ENCODE measurements around the gene IGHMBP2. TPM values are rescaled to one million over a fixed set of nuclear protein-coding genes. Genes with fewer than 3 reads are reported as not detected.
A peak's percentile ranks its signal among the peaks of the same experiment; 100 is the strongest.

Gene IGHMBP2
- total RNA-seq, 2 experiments from 2014 or later = 27.3 to 27.7 TPM

DNA sequence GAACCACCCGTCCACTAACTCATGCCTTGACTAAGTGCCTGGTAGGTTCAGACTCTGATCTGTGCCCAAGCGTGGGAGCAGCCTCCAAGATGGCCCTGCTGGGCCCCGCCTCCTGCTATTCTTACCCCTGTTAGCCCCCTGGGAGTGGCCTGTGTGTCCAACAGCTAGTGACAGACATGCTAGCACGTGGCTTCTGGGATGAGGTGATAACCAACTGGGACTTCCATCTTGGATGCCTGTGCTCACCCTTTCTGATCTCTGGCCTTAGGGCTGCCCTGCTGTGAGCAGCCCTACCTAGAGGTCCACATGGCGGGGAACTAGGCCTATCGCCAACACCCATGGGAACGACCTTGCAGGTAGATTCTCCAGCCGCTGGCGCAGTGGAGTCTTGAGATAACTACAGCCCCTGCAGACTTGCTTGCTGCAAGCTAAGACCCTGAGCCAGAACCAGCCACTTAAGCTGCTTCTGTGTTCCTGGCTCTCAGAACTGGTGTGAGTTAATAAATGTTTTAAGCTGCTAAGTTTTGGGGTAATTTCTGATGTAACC lies 2.8 kb upstream of the IGHMBP2 start:
- peaks cover 35% of the 10 kb centered on the region for H3K4me1 Mint-ChIP-seq
- no peak overlapping the region for H3K27ac Mint-ChIP-seq
- no peak overlapping the region for H3K4me3 Mint-ChIP-seq
- H3K36me3 Mint-ChIP-seq = peaks cover 7% of the 10 kb centered on the region
- ATAC-seq = no peak
- DNase-seq = no peak
- H3K9me3 Mint-ChIP-seq (ENCODE audit: low read depth) = no peaks in the 10 kb centered on the region
- H3K27me3 Mint-ChIP-seq = no peaks in the 10 kb centered on the region
- CTCF ChIA-PET = interaction anchor here (1.6 kb wide), 1 partner anchor 57 kb away, joined by 3 read pairs; no protein-coding TSS in a partner anchor

DNA sequence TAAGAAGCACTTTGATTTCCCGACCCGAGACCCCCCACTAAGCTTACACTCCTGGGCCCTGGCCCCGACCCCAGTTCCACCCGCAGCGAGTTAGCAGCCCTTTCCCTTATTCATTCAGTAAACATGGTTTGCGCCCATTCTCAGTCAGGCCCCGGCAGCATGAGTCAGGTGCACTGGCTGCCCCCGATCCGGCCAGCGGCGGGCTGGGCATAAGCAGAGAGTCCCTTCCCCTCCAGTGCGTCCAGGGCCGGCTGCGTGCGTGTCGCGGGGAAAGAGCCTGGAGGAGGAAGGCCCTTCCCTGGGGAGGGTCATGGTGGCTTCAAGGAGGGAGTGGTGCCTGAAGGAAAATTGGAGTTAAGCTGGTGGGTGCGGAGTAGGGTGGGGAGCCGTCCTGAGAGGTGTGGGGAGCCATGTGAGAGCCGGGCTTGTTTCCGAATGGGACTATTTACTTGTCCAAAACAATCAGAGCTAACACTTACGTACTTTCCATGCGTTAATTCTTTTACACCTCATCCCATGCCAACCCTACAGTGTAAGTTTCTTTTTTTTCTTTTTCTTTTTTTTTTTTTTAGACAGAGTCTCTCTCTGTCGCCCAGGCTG lies 657 bp downstream of the IGHMBP2 start:
- Mint-ChIP-seq H3K27ac (peak overlapping the region; percentile 93), H3K4me1 (peaks cover 35% of the 10 kb centered on the region), H3K4me3 (peak overlapping the region; percentile 99), H3K9me3 (ENCODE audit: low read depth) (no peaks in the 10 kb centered on the region), H3K36me3 (peaks cover 8% of the 10 kb centered on the region), H3K27me3 (no peaks in the 10 kb centered on the region)
- peak; percentile 44 for DNase-seq
- CTCF ChIA-PET = interaction anchor here (1.6 kb wide), 1 partner anchor 143 kb away, joined by 3 read pairs; no protein-coding TSS in a partner anchor
- ATAC-seq = peak; percentile 41

DNA sequence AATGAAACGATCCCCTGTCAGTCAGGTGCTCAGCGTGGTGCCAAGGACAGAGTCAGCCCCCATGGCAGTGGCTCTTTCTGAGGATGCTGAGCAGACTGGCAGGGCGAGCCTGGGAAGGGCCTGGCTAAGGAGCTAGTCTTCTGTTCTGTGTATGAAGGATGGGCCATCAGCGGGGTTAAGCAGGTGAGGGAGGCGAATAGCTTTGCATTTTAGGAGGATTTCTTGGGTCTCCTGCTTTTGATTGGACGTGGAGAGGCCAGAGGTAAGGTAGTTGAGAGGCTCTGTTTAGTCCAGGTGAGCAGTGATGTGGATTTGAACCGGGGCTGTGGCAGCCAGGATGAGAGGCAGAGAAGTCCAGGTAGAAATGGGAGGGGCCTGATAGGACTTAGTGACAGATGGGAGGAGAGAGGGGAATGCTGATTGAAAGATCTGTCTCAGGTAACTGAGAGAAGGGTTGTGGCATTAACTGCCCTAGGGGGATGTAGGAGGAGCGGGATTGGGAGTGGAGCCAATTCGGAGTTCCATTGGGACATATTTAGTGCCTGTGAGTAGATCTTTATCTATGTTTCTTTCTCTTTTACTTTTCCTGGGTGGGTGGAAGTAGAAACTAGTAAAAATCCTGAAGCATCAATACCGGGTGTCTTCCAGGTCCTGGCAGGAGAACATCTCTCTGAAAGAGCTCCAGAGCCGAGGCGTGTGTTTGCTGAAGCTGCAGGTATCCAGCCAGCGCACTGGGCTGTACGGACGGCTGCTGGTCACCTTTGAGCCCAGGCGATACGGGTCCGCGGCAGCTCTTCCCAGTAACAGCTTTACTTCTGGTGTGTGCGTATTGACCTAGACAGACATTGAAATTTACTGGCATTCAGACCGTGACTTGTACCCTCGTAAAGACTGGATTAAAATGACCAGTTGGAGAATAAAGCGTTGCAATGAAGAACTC lies 2.0 kb downstream of the IGHMBP2 start:
- CTCF ChIA-PET = no interaction called here
- H3K36me3 Mint-ChIP-seq = peaks cover 14% of the 10 kb centered on the region
- no peak for ATAC-seq
- H3K27me3 Mint-ChIP-seq = no peaks in the 10 kb centered on the region
- DNase-seq = no peak
- H3K27ac Mint-ChIP-seq = peak overlapping the region; percentile 12
- no peaks in the 10 kb centered on the region for H3K9me3 Mint-ChIP-seq (ENCODE audit: low read depth)
- H3K4me3 Mint-ChIP-seq = peak overlapping the region; percentile 99
- peaks cover 35% of the 10 kb centered on the region for H3K4me1 Mint-ChIP-seq

DNA sequence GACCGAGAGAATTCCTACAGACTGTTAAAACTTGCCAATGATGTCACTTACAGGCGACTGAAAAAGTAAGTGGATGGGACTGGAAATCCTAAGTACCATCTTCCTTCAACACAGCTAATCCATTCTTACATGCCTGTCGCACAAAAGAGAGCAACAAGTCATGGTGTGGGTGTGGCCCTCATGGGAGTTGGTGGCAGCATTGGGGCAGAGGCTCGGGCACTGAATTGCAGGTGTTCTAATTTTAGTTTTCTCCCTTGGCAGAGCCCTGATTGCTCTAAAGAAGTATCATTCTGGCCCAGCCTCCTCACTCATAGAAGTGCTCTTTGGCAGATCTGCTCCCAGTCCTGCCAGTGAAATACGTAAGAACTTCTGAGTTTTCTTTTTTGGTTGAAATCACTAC lies 4.6 kb downstream of the IGHMBP2 start:
- H3K27me3 Mint-ChIP-seq = no peaks in the 10 kb centered on the region
- H3K4me3 Mint-ChIP-seq = no peak overlapping the region
- CTCF ChIA-PET = no interaction called here
- no peak for ATAC-seq
- H3K4me1 Mint-ChIP-seq = peaks cover 17% of the 10 kb centered on the region
- no peak for DNase-seq
- no peaks in the 10 kb centered on the region for H3K9me3 Mint-ChIP-seq (ENCODE audit: low read depth)
- no peak overlapping the region for H3K27ac Mint-ChIP-seq
- peaks cover 26% of the 10 kb centered on the region for H3K36me3 Mint-ChIP-seq

DNA sequence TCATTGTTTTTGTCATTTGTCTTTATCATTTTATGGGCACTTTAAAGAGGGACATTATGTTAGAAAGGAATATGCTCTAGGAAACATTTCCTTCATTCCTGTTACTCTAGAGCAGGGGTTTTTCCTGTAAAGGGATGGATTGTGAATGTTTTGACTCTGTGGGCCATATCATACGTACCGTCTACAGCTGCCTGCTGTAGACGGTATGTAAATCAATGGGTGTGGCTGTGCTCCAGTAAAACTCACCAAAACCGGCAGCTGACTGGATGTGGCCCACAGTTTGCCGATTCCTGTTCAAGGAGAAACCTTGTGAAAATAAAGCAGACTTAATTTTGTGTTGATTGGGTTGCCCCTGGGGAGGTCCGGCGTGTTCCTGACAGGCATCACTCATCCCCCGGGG lies 7.3 kb downstream of the IGHMBP2 start:
- CTCF ChIA-PET = no interaction called here
- Mint-ChIP-seq H3K4me1 (no peaks in the 10 kb centered on the region), H3K9me3 (ENCODE audit: low read depth) (no peaks in the 10 kb centered on the region)

DNA sequence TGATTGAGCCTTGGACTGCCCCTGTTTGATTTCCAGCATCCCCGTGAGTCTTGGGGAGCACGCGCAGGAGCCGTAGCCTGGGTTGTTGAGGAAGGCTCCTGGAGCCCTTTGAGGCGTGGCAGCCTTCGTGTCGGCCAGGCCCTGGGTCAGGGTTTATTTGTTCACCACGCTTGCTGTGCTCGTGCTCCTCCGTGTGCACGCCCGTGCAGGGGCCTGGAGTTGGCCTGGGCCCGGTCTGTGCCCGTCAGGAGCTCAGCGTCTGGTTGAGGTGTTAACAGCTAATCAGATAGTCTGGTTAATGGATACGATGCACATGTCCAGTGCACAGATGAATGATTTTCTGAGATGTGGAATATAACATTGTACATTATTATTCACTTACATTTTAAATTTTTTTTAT lies 8.0 kb downstream of the IGHMBP2 start:
- no peak for ATAC-seq
- Mint-ChIP-seq H3K4me1 (peaks cover 4% of the 10 kb centered on the region), H3K9me3 (ENCODE audit: low read depth) (no peaks in the 10 kb centered on the region), H3K27ac (no peak overlapping the region), H3K36me3 (peaks cover 34% of the 10 kb centered on the region), H3K27me3 (no peaks in the 10 kb centered on the region), H3K4me3 (no peak overlapping the region)
- CTCF ChIA-PET = no interaction called here
- no peak for DNase-seq

More for the DNA sequence above, 7.3 kb downstream of the IGHMBP2 start:
- DNase-seq (no peak), ATAC-seq (no peak)
- Mint-ChIP-seq H3K36me3 (peaks cover 29% of the 10 kb centered on the region), H3K4me3 (no peak overlapping the region), H3K27me3 (no peaks in the 10 kb centered on the region), H3K27ac (no peak overlapping the region)

DNA sequence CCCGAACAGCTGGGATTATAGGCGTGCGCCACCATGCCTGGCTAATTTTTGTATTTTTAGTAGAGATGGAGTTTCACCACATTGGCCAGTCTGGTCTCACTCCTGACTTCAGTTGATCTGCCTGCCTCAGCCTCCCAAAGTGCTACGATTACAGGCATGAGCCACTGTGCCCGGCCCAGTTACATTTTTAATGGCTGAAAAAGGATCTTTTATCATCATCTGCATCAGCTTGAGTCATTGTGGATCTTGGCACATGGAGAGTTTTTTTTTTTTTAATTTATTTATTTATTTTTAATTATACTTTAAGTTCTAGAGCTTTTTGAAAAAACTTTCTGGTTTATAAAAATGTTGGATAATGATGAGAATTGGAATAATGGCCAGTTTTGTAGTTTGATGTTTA lies 8.6 kb downstream of the IGHMBP2 start:
- Mint-ChIP-seq H3K9me3 (ENCODE audit: low read depth) (no peaks in the 10 kb centered on the region), H3K36me3 (peaks cover 35% of the 10 kb centered on the region), H3K4me1 (peaks cover 4% of the 10 kb centered on the region), H3K27ac (no peak overlapping the region), H3K4me3 (no peak overlapping the region), H3K27me3 (no peaks in the 10 kb centered on the region)
- CTCF ChIA-PET = no interaction called here
- no peak for ATAC-seq
- no peak for DNase-seq

DNA sequence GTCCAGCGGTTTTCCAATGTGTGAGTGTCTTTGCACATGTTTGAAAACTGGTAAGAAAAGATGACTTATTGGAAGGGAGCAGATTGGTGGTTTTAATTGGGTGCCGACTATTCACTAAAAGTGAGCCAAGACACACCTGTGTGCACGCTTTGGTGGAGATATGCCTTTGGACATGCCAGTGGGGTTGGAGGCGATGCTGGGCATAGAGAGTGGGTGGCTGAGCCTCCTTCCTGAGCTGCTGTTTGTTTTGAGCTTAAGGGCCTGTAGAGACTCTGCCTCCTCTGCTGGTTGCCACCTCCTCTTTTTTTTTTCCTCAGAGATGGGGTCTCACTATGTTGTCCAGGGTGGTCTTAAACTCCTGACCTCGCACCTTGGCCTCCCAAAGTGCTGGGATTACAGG lies 9.5 kb downstream of the IGHMBP2 start:
- H3K36me3 Mint-ChIP-seq = peaks cover 38% of the 10 kb centered on the region
- H3K27me3 Mint-ChIP-seq = no peaks in the 10 kb centered on the region
- no peak overlapping the region for H3K27ac Mint-ChIP-seq
- DNase-seq = no peak
- no peak for ATAC-seq
- no peaks in the 10 kb centered on the region for H3K9me3 Mint-ChIP-seq (ENCODE audit: low read depth)
- H3K4me3 Mint-ChIP-seq = no peak overlapping the region
- CTCF ChIA-PET = no interaction called here
- peaks cover 4% of the 10 kb centered on the region for H3K4me1 Mint-ChIP-seq

DNA sequence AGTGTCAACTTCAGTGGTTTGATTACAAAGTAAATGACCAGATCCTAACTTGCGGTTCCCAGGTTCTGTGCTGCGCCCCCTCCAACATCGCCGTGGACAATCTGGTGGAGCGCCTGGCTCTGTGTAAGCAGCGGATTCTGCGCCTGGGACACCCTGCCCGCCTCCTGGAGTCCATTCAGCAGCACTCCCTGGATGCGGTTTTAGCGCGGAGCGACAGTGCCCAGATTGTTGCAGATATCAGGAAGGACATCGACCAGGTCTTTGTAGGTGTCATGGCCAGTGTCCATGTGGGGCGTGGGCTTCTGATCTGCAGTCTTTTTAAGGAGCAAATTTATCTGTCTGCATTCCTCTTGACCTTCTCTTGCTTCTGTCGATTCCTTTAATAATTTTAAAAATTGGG lies 11.1 kb downstream of the IGHMBP2 start:
- no peaks in the 10 kb centered on the region for H3K27me3 Mint-ChIP-seq
- H3K4me3 Mint-ChIP-seq = no peak overlapping the region
- H3K27ac Mint-ChIP-seq = no peak overlapping the region
- no peak for ATAC-seq
- CTCF ChIA-PET = no interaction called here
- no peaks in the 10 kb centered on the region for H3K9me3 Mint-ChIP-seq (ENCODE audit: low read depth)
- no peak for DNase-seq
- H3K36me3 Mint-ChIP-seq = peaks cover 44% of the 10 kb centered on the region
- H3K4me1 Mint-ChIP-seq = peaks cover 4% of the 10 kb centered on the region

DNA sequence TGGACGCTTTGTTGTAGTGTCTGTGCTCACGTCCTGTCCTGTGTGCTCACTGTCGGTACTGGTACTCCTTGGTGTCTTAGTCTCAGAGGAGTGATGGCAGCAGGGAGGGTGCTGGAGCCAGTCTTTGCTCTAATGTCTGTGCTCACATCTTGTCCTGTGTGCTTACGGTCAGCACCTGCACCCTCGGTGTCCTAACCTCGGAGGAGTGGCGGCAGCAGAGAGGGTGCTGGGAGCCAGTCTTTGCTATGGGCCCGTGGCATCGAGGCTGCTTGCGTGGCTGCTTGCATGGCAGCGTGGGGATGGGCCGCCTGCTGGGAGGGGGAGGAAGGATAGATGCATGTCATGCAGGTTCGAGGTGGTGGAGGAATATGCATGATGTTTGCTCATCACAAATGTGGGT lies 12.7 kb downstream of the IGHMBP2 start:
- Mint-ChIP-seq H3K9me3 (ENCODE audit: low read depth) (no peaks in the 10 kb centered on the region), H3K27ac (no peak overlapping the region), H3K27me3 (no peaks in the 10 kb centered on the region), H3K36me3 (peaks cover 39% of the 10 kb centered on the region), H3K4me3 (no peak overlapping the region), H3K4me1 (peaks cover 4% of the 10 kb centered on the region)
- CTCF ChIA-PET = no interaction called here
- ATAC-seq (no peak), DNase-seq (no peak)

DNA sequence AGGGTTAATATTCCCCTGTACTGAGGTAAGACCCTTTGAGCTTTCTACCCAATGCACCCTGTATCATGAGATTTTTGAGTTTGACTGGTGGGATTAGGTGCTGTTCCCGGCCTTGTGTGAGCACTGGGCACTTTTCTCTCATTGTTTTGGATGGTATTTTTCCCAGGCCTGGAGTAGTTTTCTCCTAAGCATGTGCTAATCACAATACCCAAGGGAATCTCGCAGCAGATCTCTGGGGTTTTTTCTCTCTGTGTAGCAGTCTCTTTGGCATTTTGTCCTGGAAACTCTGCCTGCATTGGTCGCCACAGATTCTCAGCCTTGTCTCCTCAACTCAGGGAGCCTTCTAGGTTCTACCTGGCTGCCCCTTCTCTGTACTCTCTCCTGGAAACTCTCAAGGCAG lies 19.9 kb downstream of the IGHMBP2 start:
- no peak overlapping the region for H3K27ac Mint-ChIP-seq
- H3K36me3 Mint-ChIP-seq = peaks cover 75% of the 10 kb centered on the region
- peaks cover 7% of the 10 kb centered on the region for H3K9me3 Mint-ChIP-seq (ENCODE audit: low read depth)
- H3K4me3 Mint-ChIP-seq = no peak overlapping the region
- ATAC-seq (no peak), DNase-seq (no peak)
- H3K27me3 Mint-ChIP-seq = no peaks in the 10 kb centered on the region
- CTCF ChIA-PET = no interaction called here
- peaks cover 6% of the 10 kb centered on the region for H3K4me1 Mint-ChIP-seq

DNA sequence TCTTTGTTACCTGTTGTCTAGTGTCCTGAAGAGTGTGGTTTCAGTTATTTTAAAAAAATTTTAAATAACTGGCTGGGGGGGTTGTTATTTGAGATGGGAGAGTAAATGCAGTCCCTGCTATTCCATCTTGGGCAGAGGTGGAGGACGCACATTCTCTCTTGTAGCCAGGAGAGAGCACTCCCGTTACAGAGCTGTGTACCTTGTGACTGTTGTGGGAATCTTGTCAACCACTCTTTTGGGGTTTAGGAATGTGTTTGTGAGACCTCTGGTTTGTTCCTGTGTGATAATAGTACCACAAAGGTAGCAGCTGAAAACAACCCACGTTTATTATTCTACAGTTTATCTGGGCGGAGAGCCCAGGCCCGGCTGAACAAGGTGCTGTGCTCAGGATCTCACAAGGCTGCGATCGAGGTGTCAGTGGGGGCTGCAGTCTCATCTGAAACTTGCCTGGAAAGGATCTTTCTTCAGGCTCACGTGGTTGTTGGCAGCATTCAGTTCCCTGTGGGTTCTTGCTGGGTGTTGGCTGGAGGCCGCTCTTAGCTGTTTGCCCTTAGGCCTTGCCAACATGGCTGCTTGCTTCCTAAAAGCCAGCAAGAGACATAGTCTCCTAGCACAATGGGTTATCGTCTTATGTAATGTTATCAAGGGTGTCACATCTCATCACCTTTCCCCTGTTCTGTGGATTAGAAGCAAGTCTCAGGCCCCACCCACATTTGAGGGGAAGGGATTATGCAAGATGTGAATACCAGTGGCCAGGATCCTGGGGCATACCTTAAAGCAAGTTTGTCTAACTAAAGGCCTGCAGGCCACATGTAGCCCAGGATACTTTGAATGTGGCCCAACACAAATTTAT lies 20.6 kb downstream of the IGHMBP2 start:
- CTCF ChIA-PET = interaction anchor here (0.7 kb wide), 1 partner anchor 178 kb away, joined by 3 read pairs; no protein-coding TSS in a partner anchor
- no peak overlapping the region for H3K27ac Mint-ChIP-seq
- no peak for ATAC-seq
- H3K36me3 Mint-ChIP-seq = peaks cover 72% of the 10 kb centered on the region
- H3K9me3 Mint-ChIP-seq (ENCODE audit: low read depth) = peaks cover 7% of the 10 kb centered on the region
- no peak for DNase-seq
- no peak overlapping the region for H3K4me3 Mint-ChIP-seq
- peaks cover 6% of the 10 kb centered on the region for H3K4me1 Mint-ChIP-seq
- H3K27me3 Mint-ChIP-seq = no peaks in the 10 kb centered on the region

DNA sequence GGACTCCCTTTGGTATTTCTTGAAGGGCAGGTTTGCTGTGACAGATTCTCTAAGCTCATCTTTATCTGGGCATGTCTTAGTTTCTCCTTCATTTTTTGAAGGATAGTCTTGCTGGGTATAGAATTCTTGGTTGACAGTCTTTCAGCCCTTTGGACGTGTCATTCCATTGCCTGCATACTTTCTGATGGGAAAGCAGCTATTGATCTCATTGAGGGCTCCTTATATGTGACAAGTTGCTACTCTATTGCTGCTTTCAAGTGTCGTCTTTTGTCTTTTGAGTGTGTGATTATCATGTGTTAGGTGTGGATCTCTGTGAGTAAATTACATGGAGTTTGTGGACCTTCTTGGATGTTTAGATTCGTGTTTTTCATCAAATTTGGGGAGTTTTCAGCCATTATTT lies 21.9 kb downstream of the IGHMBP2 start:
- ATAC-seq (no peak), DNase-seq (no peak)
- H3K27me3 Mint-ChIP-seq = no peaks in the 10 kb centered on the region
- no peak overlapping the region for H3K4me3 Mint-ChIP-seq
- CTCF ChIA-PET = interaction anchor here (0.6 kb wide), 2 partner anchors 53 to 1401 kb away, joined by 3 read pairs; no protein-coding TSS in a partner anchor
- no peak overlapping the region for H3K27ac Mint-ChIP-seq
- peaks cover 7% of the 10 kb centered on the region for H3K9me3 Mint-ChIP-seq (ENCODE audit: low read depth)
- peaks cover 6% of the 10 kb centered on the region for H3K4me1 Mint-ChIP-seq
- H3K36me3 Mint-ChIP-seq = peaks cover 77% of the 10 kb centered on the region

Measured in activated CD8-positive, alpha-beta memory T cell treated with anti-CD3 and anti-CD28 coated beads, Interleukin-2, amount 10 ng/mL, durations not matched to agents 7 days and 5 days (primary cell).